ENCODE results near the gene TUBE1. TPM values are rescaled to one million over a fixed set of nuclear protein-coding genes. Genes with fewer than 3 reads are reported as not detected.

TUBE1 gene
- total and polyA plus RNA-seq, 10 of the 15 experiments (the other 5 are each of a cell fraction or from before 2014, with no cell fraction given): 6.3 to 25.2 (median 13.6) TPM

GRCh38 chr6:112118034-112118433 is 30.8 kb upstream of the TUBE1 start (continued):
- TF ChIP-seq, protein P1, sequence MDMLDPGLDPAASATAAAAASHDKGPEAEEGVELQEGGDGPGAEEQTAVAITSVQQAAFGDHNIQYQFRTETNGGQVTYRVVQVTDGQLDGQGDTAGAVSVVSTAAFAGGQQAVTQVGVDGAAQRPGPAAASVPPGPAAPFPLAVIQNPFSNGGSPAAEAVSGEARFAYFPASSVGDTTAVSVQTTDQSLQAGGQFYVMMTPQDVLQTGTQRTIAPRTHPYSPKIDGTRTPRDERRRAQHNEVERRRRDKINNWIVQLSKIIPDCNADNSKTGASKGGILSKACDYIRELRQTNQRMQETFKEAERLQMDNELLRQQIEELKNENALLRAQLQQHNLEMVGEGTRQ (IDR thresholded peaks at IDR 0.05; ENCODE audit: borderline replicate concordance, low read depth, low read length): no peak
- TF ChIP-seq ZSCAN29 (IDR thresholded peaks at IDR 0.05) (no peak), KLF5 (IDR thresholded peaks at IDR 0.05; ENCODE audit: partially characterized antibody) (no peak), ZNF622 (IDR thresholded peaks at IDR 0.05) (no peak), RCOR1 (conservative IDR thresholded peaks at IDR 0.05; ENCODE audit: low read depth, low read length) (no peak), RFX5 (IDR thresholded peaks at IDR 0.05; ENCODE audit: low read depth, low read length) (no peak), KDM1A (IDR thresholded peaks at IDR 0.05; ENCODE audit: borderline replicate concordance) (no peak), RUNX3 (IDR thresholded peaks at IDR 0.05; ENCODE audit: low read length) (no peak)
- TF ChIP-seq, protein P2, sequence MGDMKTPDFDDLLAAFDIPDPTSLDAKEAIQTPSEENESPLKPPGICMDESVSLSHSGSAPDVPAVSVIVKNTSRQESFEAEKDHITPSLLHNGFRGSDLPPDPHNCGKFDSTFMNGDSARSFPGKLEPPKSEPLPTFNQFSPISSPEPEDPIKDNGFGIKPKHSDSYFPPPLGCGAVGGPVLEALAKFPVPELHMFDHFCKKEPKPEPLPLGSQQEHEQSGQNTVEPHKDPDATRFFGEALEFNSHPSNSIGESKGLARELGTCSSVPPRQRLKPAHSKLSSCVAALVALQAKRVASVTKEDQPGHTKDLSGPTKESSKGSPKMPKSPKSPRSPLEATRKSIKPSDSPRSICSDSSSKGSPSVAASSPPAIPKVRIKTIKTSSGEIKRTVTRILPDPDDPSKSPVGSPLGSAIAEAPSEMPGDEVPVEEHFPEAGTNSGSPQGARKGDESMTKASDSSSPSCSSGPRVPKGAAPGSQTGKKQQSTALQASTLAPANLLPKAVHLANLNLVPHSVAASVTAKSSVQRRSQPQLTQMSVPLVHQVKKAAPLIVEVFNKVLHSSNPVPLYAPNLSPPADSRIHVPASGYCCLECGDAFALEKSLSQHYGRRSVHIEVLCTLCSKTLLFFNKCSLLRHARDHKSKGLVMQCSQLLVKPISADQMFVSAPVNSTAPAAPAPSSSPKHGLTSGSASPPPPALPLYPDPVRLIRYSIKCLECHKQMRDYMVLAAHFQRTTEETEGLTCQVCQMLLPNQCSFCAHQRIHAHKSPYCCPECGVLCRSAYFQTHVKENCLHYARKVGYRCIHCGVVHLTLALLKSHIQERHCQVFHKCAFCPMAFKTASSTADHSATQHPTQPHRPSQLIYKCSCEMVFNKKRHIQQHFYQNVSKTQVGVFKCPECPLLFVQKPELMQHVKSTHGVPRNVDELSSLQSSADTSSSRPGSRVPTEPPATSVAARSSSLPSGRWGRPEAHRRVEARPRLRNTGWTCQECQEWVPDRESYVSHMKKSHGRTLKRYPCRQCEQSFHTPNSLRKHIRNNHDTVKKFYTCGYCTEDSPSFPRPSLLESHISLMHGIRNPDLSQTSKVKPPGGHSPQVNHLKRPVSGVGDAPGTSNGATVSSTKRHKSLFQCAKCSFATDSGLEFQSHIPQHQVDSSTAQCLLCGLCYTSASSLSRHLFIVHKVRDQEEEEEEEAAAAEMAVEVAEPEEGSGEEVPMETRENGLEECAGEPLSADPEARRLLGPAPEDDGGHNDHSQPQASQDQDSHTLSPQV (IDR thresholded peaks at IDR 0.05): no peak

DNA sequence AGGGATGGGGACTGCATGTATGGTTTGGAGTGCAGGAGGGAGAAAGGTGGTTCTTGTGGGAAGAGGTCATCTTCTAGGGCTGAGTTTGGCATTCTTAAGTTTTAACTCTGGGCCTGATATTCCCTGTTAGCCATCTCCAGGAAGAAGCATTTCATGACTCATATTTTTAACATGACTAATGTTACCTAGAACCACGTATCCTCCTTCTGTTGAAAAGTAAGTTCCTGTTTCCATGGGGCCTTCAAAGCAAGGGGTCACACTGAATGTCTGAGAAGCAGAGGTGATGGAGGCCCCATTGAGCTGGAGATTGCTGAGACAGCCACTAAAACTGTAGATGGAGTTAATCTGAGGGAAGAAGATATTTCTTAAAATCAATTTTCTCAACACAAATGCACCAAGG is 30.3 kb upstream of the TUBE1 start:
- Histone ChIP-seq H3K79me2 (ENCODE audit: control insufficient read depth, insufficient read depth, low read length) (no peaks in the 10 kb centered on the region), H3K4me2 (ENCODE audit: control insufficient read depth, insufficient read depth) (no peak overlapping the region), H3K36me3 (ENCODE audit: control insufficient read depth in 2 of 2, insufficient read depth in 2 of 2, low read length in 1 of 2) (no peaks in the 10 kb centered on the region), H3K4me3 (no peak overlapping the region), H2AFZ (ENCODE audit: control insufficient read depth, low read depth, low read length) (no peak overlapping the region), H3K27ac (ENCODE audit: control insufficient read depth, insufficient read depth) (no peak overlapping the region), H3K9me3 (replicated peaks; ENCODE audit: control insufficient read depth, insufficient read depth, low read length) (no peaks in the 10 kb centered on the region), H3K9ac (ENCODE audit: control insufficient read depth, insufficient read depth, low read length) (no peak overlapping the region), H3K27me3 (replicated peaks in 1 of 2; ENCODE audit: control insufficient read depth in 2 of 2, insufficient read depth in 2 of 2, low read length in 1 of 2) (no peaks in the 10 kb centered on the region; a peak in 2 of 4 replicates), H4K20me1 (ENCODE audit: control insufficient read depth, insufficient read depth) (no peaks in the 10 kb centered on the region), H3K4me1 (ENCODE audit: control insufficient read depth, insufficient read depth, low read length) (no peaks in the 10 kb centered on the region)
- in situ Hi-C loops (cut with MboI): no loop called here
- no TSS peak for BruUV-seq (replicated peaks)
- intact Hi-C loops (cut with micrococcal nuclease; ENCODE audit: unreplicated experiment): no loop called here
- DNase-seq (ENCODE audit: low read depth, low spot score): no peak
- CTCF ChIA-PET: interaction anchor here (1.2 kb wide), 1 partner anchor 46 kb away, joined by 3 read pairs; no protein-coding TSS in a partner anchor
- RAD21 ChIA-PET (ENCODE audit: unreplicated experiment): no interaction called here
- no peak for ATAC-seq
- 0% methylated on average over 1 of the region's 1 CpG for WGBS (ENCODE audit: insufficient coverage, insufficient replicate concordance, low lambda C conversion rate, missing lambda C conversion rate)
- POLR2A ChIA-PET: no interaction called here
- SMC1A ChIA-PET (ENCODE audit: uncharacterized antibody, unreplicated experiment): no interaction called here
- no peak for FAIRE-seq
- TF ChIP-seq HDAC2 (IDR thresholded peaks at IDR 0.05): no peak
- no peak for TF ChIP-seq RBBP5 (conservative IDR thresholded peaks at IDR 0.05)
- no peak for TF ChIP-seq IRF5 (IDR thresholded peaks at IDR 0.05; ENCODE audit: borderline replicate concordance)
- no peak for TF ChIP-seq BACH1 (IDR thresholded peaks at IDR 0.05; ENCODE audit: borderline replicate concordance)
- no peak for TF ChIP-seq CREB1 (IDR thresholded peaks at IDR 0.05; ENCODE audit: low read depth)
- no peak for TF ChIP-seq NFYB (IDR thresholded peaks at IDR 0.05; ENCODE audit: insufficient read depth, low read depth, low read length)
- no peak for TF ChIP-seq GABPA (IDR thresholded peaks at IDR 0.05; ENCODE audit: low read depth)
- no peak for TF ChIP-seq EGR1 (IDR thresholded peaks at IDR 0.05; ENCODE audit: borderline replicate concordance in 1 of 2, low read depth in 2 of 2, low read length in 2 of 2)
- TF ChIP-seq TCF12 (IDR thresholded peaks at IDR 0.05; ENCODE audit: low read depth, low read length): no peak
- TF ChIP-seq CHD4 (IDR thresholded peaks at IDR 0.05): no peak
- no peak for TF ChIP-seq FOXM1 (IDR thresholded peaks at IDR 0.05; ENCODE audit: low read depth, low read length)
- TF ChIP-seq STAT3 (IDR thresholded peaks at IDR 0.05; ENCODE audit: low read depth, low read length): no peak

Measured in GM12878 (cell line).